MM.1S (cell line): ENCODE data around the gene ZNF431.

Experiments
- DNase-seq: peaks from one replicate; pipeline ENCODE4 v3.0.0-alpha.2; 2015
- H2AFZ ChIP-seq: fragments of 300-600 bp; sonication (generic); 2 replicates; pipeline ENCODE4 v1.6.0; 2016; ENCODE audit warnings: antibody characterized with exemption, low read length
- H3F3A ChIP-seq: fragments of 300-600 bp; sonication (generic); 2 replicates; pipeline ENCODE4 v1.6.1; 2016; ENCODE audit warnings: mild to moderate bottlenecking, antibody characterized with exemption, low read length, moderate library complexity, mixed read lengths; ENCODE audit not compliant: insufficient read depth
- H3K27ac ChIP-seq: fragments of 300-600 bp; sonication (generic); 2 replicates; pipeline ENCODE4 v1.5.1; 2016; ENCODE audit warnings: mild to moderate bottlenecking, low read length
- H3K27me3 ChIP-seq: fragments of 300-600 bp; sonication (generic); replicated peaks from 2 replicates; pipeline ENCODE4 v1.6.0; 2016; ENCODE audit warnings: low read length; ENCODE audit not compliant: insufficient read depth
- H3K36me3 ChIP-seq: fragments of 300-600 bp; sonication (generic); replicated peaks from 2 replicates; pipeline ENCODE4 v1.6.1; 2016; ENCODE audit warnings: mild to moderate bottlenecking, low read length, mixed read lengths; ENCODE audit not compliant: insufficient read depth
- H3K4me1 ChIP-seq: fragments of 300-600 bp; sonication (generic); 2 replicates; pipeline ENCODE4 v1.6.1; 2016; ENCODE audit warnings: low read length, mixed read lengths
- H3K4me2 ChIP-seq: fragments of 300-600 bp; sonication (generic); 2 replicates; pipeline ENCODE4 v1.6.0; 2016; ENCODE audit warnings: low read depth, low read length
- H3K4me3 ChIP-seq: fragments of 300-600 bp; sonication (generic); 2 replicates; pipeline ENCODE4 v1.5.1; 2016; ENCODE audit warnings: low read length, mixed read lengths
- H3K79me2 ChIP-seq: fragments of 300-600 bp; sonication (generic); 2 replicates; pipeline ENCODE4 v1.6.1; 2016; ENCODE audit warnings: mixed run types, low read length, mixed read lengths
- H3K9ac ChIP-seq: fragments of 300-600 bp; sonication (generic); 2 replicates; pipeline ENCODE4 v1.6.1; 2016; ENCODE audit warnings: low read length, mixed read lengths
- H3K9me2 ChIP-seq: fragments of 300-600 bp; sonication (generic); replicated peaks from 2 replicates; pipeline ENCODE4 v1.6.1; 2016; ENCODE audit warnings: mild to moderate bottlenecking, low read length, mixed read lengths; ENCODE audit not compliant: insufficient read depth
- H3K9me3 ChIP-seq: fragments of 300-600 bp; sonication (generic); replicated peaks from 2 replicates; pipeline ENCODE4 v1.6.1; 2016; ENCODE audit warnings: mild to moderate bottlenecking, low read length, mixed read lengths; ENCODE audit not compliant: insufficient read depth
- H4K20me1 ChIP-seq: fragments of 300-600 bp; sonication (generic); 2 replicates; pipeline ENCODE4 v1.6.1; 2016; ENCODE audit warnings: mild to moderate bottlenecking, low read length, moderate library complexity, mixed read lengths; ENCODE audit not compliant: insufficient read depth
- CTCF ChIP-seq: fragments of 300-600 bp; sonication (generic); IDR thresholded peaks from 2 replicates; pipeline ENCODE4 v1.5.1; 2016; ENCODE audit warnings: antibody characterized with exemption, low read length, mixed read lengths
- EZH2 ChIP-seq: fragments of 300-600 bp; sonication (generic); optimal IDR thresholded peaks from 2 replicates; pipeline ENCODE3; 2017; ENCODE audit warnings: low read depth, mild to moderate bottlenecking, antibody characterized with exemption, low read length, mixed read lengths
- EZH2phosphoT487 ChIP-seq: fragments of 300-600 bp; sonication (generic); IDR thresholded peaks from 2 replicates; pipeline ENCODE4 v1.6.1; 2018; ENCODE audit warnings: antibody characterized with exemption, low read length

Gene ZNF431

GRCh38 chr19:21143854-21144253, 2.0 kb downstream of the ZNF431 start:
- Histone ChIP-seq H3K4me1 (no peaks in the 10 kb centered on the region), H3K36me3 (no peaks in the 10 kb centered on the region), H3K27me3 (no peaks in the 10 kb centered on the region), H3K27ac (no peak overlapping the region), H3K9ac (no peak overlapping the region), H4K20me1 (no peaks in the 10 kb centered on the region), H3K9me2 (no peaks in the 10 kb centered on the region), H3F3A (no peaks in the 10 kb centered on the region), H3K4me2 (no peak overlapping the region), H3K79me2 (peaks cover 15% of the 10 kb centered on the region), H3K4me3 (no peak overlapping the region), H3K9me3 (no peaks in the 10 kb centered on the region), H2AFZ (no peak overlapping the region)
- no peak for TF ChIP-seq EZH2phosphoT487
- DNase-seq, result no peak

- Histone ChIP-seq H4K20me1 (no peaks in the 10 kb centered on the region), H3K36me3 (no peaks in the 10 kb centered on the region)
- no peak for TF ChIP-seq EZH2phosphoT487
- no peak for TF ChIP-seq EZH2
- no peak for TF ChIP-seq CTCF
These were observed 5.7 kb downstream of the ZNF431 start for GRCh38 chr19:21147540-21147939.

GRCh38 chr19:21148681-21149080, 6.8 kb downstream of the ZNF431 start:
- TF ChIP-seq EZH2, result no peak
- no peak overlapping the region for H3K4me2 ChIP-seq
- H3K9me3 ChIP-seq, result no peaks in the 10 kb centered on the region
- H3F3A ChIP-seq, result no peaks in the 10 kb centered on the region
- no peak overlapping the region for H3K27ac ChIP-seq
- H3K9me2 ChIP-seq, result no peaks in the 10 kb centered on the region
- no peaks in the 10 kb centered on the region for H4K20me1 ChIP-seq
- no peaks in the 10 kb centered on the region for H3K4me1 ChIP-seq
- H3K79me2 ChIP-seq, result no peaks in the 10 kb centered on the region
- no peaks in the 10 kb centered on the region for H3K27me3 ChIP-seq
- H2AFZ ChIP-seq, result no peak overlapping the region
- DNase-seq, result no peak
- H3K4me3 ChIP-seq, result no peak overlapping the region
- no peaks in the 10 kb centered on the region for H3K36me3 ChIP-seq
- no peak overlapping the region for H3K9ac ChIP-seq

More at GRCh38 chr19:21147540-21147939, 5.7 kb downstream of the ZNF431 start:
- Histone ChIP-seq H3K27me3 (no peaks in the 10 kb centered on the region), H3K4me3 (no peak overlapping the region), H3K9ac (no peak overlapping the region), H3K4me1 (no peaks in the 10 kb centered on the region), H3K4me2 (no peak overlapping the region), H3K9me2 (no peaks in the 10 kb centered on the region), H3F3A (no peaks in the 10 kb centered on the region), H2AFZ (no peak overlapping the region), H3K27ac (no peak overlapping the region), H3K79me2 (peaks cover 10% of the 10 kb centered on the region), H3K9me3 (no peaks in the 10 kb centered on the region)
- no peak for DNase-seq

GRCh38 chr19:21149877-21150276, 8.0 kb downstream of the ZNF431 start:
- H3K9me3 ChIP-seq, result no peaks in the 10 kb centered on the region
- no peak overlapping the region for H3K4me2 ChIP-seq
- H3K4me3 ChIP-seq, result no peak overlapping the region
- H2AFZ ChIP-seq, result no peak overlapping the region
- no peaks in the 10 kb centered on the region for H3K79me2 ChIP-seq
- H3K9ac ChIP-seq, result no peak overlapping the region
- H3K36me3 ChIP-seq, result no peaks in the 10 kb centered on the region
- H3K27ac ChIP-seq, result no peak overlapping the region
- H3F3A ChIP-seq, result no peaks in the 10 kb centered on the region
- no peaks in the 10 kb centered on the region for H4K20me1 ChIP-seq
- DNase-seq, result no peak
- no peaks in the 10 kb centered on the region for H3K9me2 ChIP-seq
- TF ChIP-seq CTCF (no peak), EZH2phosphoT487 (no peak), EZH2 (no peak)
- H3K4me1 ChIP-seq, result no peaks in the 10 kb centered on the region
- H3K27me3 ChIP-seq, result no peaks in the 10 kb centered on the region
